Pancreas (tissue), 10 donors: Measurements from ENCODE around the gene KLF1. TPM values are rescaled to one million over a fixed set of nuclear protein-coding genes. Genes with fewer than 3 reads are reported as not detected.

Experiments
- ATAC-seq, 4 donors: fragments of 200-7000 bp; cut with Tn5 transposase; one replicate each; pipeline versions ENCODE4 v1.8.0 to v1.9.1; 2020; ENCODE audit warnings: mild to moderate bottlenecking in 4 of 4, moderate library complexity in 4 of 4
- DNase-seq, 6 donors: peaks; one replicate each; pipeline ENCODE4 v3.0.0-alpha.2; 2020
- FAIRE-seq: peaks from 2 replicates; lab custom pipeline; 2012; peaks lifted over from hg19 to GRCh38; lab: Jason Lieb, UNC
- H3K27ac ChIP-seq, 4 donors: fragments of 200-600 bp; sonication (generic); 1 replicate in 3 of 4; 2 replicates in 1 of 4; pipeline versions ENCODE4 v1.5.0 to v1.8.0; 2020
- H3K27me3 ChIP-seq, 4 donors: fragments of 200-600 bp; one replicate each; pipeline ENCODE4 v1.8.0; 2021
- H3K36me3 ChIP-seq, 3 donors: fragments of 200-600 bp; sonication (generic) in 1 of 3; one replicate each; pipeline versions ENCODE4 v1.5.0 to v1.8.0; 2020 to 2021
- H3K4me1 ChIP-seq, 3 donors: fragments of 200-600 bp; one replicate each; pipeline ENCODE4 v1.8.0; 2021
- H3K4me3 ChIP-seq, 4 donors: fragments of 200-600 bp; sonication (generic) in 2 of 4; one replicate each; pipeline versions ENCODE4 v1.5.0 to v1.8.0; 2020 to 2021
- H3K9me3 ChIP-seq, 4 donors: fragments of 200-600 bp; one replicate each; pipeline ENCODE4 v1.8.0; 2021
- CTCF ChIP-seq, 4 donors: fragments of 200-600 bp; sonication (generic) in 3 of 4; IDR thresholded peaks; one replicate each; pipeline versions ENCODE4 v1.5.0 to v1.8.0; 2021; ENCODE audit warnings: antibody characterized with exemption in 4 of 4
- WGBS, 2 donors: extraction: QIAGEN DNeasy Blood & Tissue Kit; methylation state at CpG; one replicate each; pipeline ENCODE4 v1.1.7; 2013; 5-methylcytosine and 5-hydroxymethylcytosine counted together
- intact Hi-C, 3 donors: fragments of 100-400 bp; cut with DNase I; formaldehyde crosslinking; loops; one replicate each; pipeline versions ENCODE4 v1.11.1 to v1.14.2; 2022
- polyA plus RNA-seq, 2 donors: library from polyadenylated mRNA; stranded (reverse); fragments of 200-250 nt; gene quantifications; one replicate each; pipeline ENCODE4 v1.2.3, GENCODE V29; 2013
- total RNA-seq, 6 donors: library from RNA; stranded (reverse); fragmentation: NEBNext Ultra II Directional in 4 of 6; extraction: Animal tissue kit (Norgen Biotek cat#: 25700) in 4 of 6; gene quantifications; one replicate each; pipeline versions ENCODE4 v1.2.1 to v1.2.4, GENCODE V29; 2021 to 2023
- donor health status: healthy with polysubstance abuse.
- donor health status: DM: no; HTN: no; CAD: no; lungs with moderate emphysema.
- donor health status: DM: no; HTN: no; CAD: no.
- donor health status: control.
- donor health status: control.
- donor health status: Bipolar disorder and iron deficiency.
- donor health status: DM: yes; HTN: yes; CAD: no.
- donor health status: DM: no; HTN: no; CAD: no.
- donor health status: DM: no; HTN: no; CAD: no.
- donor health status: DM: yes; HTN: yes; CAD: no.

KLF1 gene
- total RNA-seq: under 1 TPM in 2 of 6 donors, not detected in 4; 0.12 to 0.22 TPM
- not detected for polyA plus RNA-seq

GRCh38 chr19:12886969-12887747, at the start of gene KLF1:
Gene KLF1, minus strand, starts transcription at chr19:12887201. Its CDS starts 61 bp downstream, at chr19:12887140.
- ATAC-seq (no peak), DNase-seq (peak in 1 of 6 donors; percentile 48), FAIRE-seq (no peak)
- no peaks in the 10 kb centered on the region for H3K9me3 ChIP-seq
- H3K36me3 ChIP-seq: no peaks in the 10 kb centered on the region
- no peak for TF ChIP-seq CTCF (IDR thresholded peaks at IDR 0.05)
- H3K27ac ChIP-seq: no peak within 1 kb of the TSS
- WGBS, 2 donors: 70 to 75% methylated on average over 17 of the region's 17 CpGs
- peaks cover 0 to 6% (median 0%) of the 10 kb centered on the region in 3 donors for H3K4me1 ChIP-seq
- no peaks in the 10 kb centered on the region for H3K27me3 ChIP-seq
- H3K4me3 ChIP-seq: peak within 1 kb of the TSS in 2 of 4 donors; percentile 37 to 51
- intact Hi-C loops: no loop called here

- Histone ChIP-seq H3K27ac (no peak overlapping the region), H3K4me3 (no peak overlapping the region), H3K27me3 (no peaks in the 10 kb centered on the region), H3K9me3 (no peaks in the 10 kb centered on the region), H3K36me3 (peaks cover 6 to 16% (median 11%) of the 10 kb centered on the region in 3 donors), H3K4me1 (peaks cover 18 to 21% (median 20%) of the 10 kb centered on the region in 3 donors)
- DNase-seq (no peak), FAIRE-seq (no peak), ATAC-seq (no peak)
- WGBS, 2 donors: 74 to 77% methylated on average over 7 of the region's 7 CpGs
- TF ChIP-seq CTCF (IDR thresholded peaks at IDR 0.05): no peak
- intact Hi-C loops: no loop called here
These were observed 49.6 kb upstream of the KLF1 start for GRCh38 chr19:12936582-12936981.

GRCh38 chr19:12935071-12935470, 48.1 kb upstream of the KLF1 start:
- no peak for FAIRE-seq
- Histone ChIP-seq H3K36me3 (peaks cover 0 to 4% (median 2%) of the 10 kb centered on the region in 3 donors), H3K27me3 (no peaks in the 10 kb centered on the region), H3K4me3 (no peak overlapping the region), H3K9me3 (no peaks in the 10 kb centered on the region), H3K4me1 (peaks cover 7 to 18% (median 13%) of the 10 kb centered on the region in 3 donors), H3K27ac (no peak overlapping the region)
- no peak for TF ChIP-seq CTCF (IDR thresholded peaks at IDR 0.05)
- intact Hi-C loops: no loop called here
- ATAC-seq: no peak
- 89% methylated on average over 10 of the region's 10 CpGs for WGBS, 2 donors
- DNase-seq: no peak

- ATAC-seq (peak; percentile 78 to 86 (median 82)), FAIRE-seq (no peak), DNase-seq (peak; percentile 87 to 95 (median 92))
- no peak for TF ChIP-seq CTCF (IDR thresholded peaks at IDR 0.05)
- H3K27ac ChIP-seq: peak within 1 kb of the TSS; percentile 40 to 65 (median 58)
- 1% methylated on average over 49 to 51 of the region's 51 CpGs for WGBS, 2 donors
- no peaks in the 10 kb centered on the region for H3K27me3 ChIP-seq
- H3K4me3 ChIP-seq: peak within 1 kb of the TSS; percentile 60 to 85 (median 78)
- H3K4me1 ChIP-seq: peaks cover 5 to 15% (median 7%) of the 10 kb centered on the region in 3 donors
- peaks cover 0 to 13% (median 1%) of the 10 kb centered on the region in 3 donors for H3K36me3 ChIP-seq
- intact Hi-C loops: no loop called here
- H3K9me3 ChIP-seq: no peaks in the 10 kb centered on the region
These were observed 46.5 kb upstream of the KLF1 start, which contains the start of gene FARSA for GRCh38 chr19:12933287-12934072. Gene FARSA, minus strand, starts transcription at chr19:12933711. Its CDS starts 15 bp downstream, at chr19:12933696.
